ENCODE data around the gene PCDH10.

The PCDH10 gene, protein sequence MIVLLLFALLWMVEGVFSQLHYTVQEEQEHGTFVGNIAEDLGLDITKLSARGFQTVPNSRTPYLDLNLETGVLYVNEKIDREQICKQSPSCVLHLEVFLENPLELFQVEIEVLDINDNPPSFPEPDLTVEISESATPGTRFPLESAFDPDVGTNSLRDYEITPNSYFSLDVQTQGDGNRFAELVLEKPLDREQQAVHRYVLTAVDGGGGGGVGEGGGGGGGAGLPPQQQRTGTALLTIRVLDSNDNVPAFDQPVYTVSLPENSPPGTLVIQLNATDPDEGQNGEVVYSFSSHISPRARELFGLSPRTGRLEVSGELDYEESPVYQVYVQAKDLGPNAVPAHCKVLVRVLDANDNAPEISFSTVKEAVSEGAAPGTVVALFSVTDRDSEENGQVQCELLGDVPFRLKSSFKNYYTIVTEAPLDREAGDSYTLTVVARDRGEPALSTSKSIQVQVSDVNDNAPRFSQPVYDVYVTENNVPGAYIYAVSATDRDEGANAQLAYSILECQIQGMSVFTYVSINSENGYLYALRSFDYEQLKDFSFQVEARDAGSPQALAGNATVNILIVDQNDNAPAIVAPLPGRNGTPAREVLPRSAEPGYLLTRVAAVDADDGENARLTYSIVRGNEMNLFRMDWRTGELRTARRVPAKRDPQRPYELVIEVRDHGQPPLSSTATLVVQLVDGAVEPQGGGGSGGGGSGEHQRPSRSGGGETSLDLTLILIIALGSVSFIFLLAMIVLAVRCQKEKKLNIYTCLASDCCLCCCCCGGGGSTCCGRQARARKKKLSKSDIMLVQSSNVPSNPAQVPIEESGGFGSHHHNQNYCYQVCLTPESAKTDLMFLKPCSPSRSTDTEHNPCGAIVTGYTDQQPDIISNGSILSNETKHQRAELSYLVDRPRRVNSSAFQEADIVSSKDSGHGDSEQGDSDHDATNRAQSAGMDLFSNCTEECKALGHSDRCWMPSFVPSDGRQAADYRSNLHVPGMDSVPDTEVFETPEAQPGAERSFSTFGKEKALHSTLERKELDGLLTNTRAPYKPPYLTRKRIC

GRCh38 chr4:133148690-133149363, at the start of gene PCDH10:
TSS of gene PCDH10 (plus strand) at chr4:133149294. CDS start at chr4:133150141, 847 bp downstream.
- peak; percentile 36 for DNase-seq

GRCh38 chr4:133102043-133102442, 47.1 kb upstream of the PCDH10 start:
- DNase-seq, result no peak

GRCh38 chr4:133102612-133103409, 46.3 kb upstream of the PCDH10 start:
- DNase-seq, result no peak

DNA sequence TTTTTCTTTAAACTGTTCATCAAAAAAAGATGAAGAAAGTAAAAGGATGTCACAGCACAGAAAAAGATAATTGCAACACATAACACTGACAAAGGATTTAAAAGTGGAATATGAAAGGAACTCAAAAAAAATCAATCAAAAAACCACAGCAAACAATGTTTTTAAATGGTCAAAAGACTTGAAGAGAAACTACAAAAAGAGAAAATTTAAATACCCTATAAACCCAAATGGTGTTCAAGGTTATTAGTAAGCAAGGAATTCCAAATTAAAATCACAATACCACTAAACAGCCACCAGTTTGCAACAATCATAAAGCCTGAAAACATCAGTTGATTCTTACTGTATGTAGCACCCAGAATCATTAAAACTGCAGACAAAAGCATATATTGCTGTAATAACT, 36.5 kb upstream of the PCDH10 start:
- DNase-seq, result no peak

- no peak for DNase-seq
Measured at GRCh38 chr4:133124746-133125145, 24.3 kb upstream of the PCDH10 start.

DNA sequence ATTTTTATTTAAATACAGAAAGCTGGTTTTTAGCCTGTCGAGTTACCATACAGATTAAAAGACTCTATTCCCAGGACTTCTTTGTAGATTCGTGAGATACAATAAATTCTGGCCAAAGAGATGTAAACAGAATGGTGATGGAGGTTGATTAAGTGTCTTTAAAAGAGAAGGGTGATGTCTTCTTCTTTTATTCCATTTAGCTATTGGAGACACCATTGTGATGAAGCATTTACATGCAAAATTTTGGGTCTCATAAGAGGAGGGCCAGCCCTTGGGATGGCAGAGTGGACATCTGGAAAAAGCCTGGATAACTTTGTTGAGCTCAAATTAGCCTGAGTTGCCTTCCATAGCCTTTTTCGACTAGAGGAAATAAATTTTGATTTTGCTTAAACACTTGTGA, 21.6 kb upstream of the PCDH10 start:
- no peak for DNase-seq

DNA sequence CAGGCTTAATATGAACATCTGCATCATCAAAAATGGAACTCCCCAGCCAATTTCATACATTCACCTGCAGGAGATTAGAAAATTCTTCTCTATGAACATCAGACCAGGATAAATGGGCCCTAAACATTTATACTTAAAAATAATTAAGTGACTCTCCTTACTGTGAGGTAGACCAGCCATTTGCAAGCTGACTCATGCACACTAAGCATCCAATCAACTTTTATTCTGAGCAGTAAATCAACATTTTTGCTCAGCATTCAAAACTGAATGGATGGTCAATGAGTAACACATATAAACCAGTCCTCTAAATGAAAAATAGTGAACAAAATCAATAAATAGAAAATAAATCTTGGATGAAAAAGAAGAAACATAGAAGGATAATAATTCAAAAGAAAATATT, 19.9 kb upstream of the PCDH10 start:
- DNase-seq, result no peak

DNA sequence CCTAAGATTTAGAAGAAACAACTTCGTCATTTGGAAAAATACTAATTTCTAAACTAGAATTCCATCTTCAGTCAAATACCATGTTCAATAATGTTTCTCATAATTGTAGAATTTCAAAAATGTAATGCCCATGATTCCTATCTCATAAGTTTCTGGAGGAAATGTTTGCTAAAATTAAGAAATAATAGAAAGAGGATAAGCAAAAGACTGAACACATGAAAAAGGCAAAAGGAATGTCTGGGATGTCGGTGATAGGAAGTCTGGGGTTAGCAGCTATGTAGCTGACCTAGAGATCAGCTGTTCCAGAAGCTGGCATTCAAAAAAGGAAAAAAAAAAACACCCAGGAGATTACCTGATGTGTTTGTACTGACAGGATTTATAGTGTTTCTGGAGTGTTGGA, 18.9 kb upstream of the PCDH10 start:
- no peak for DNase-seq

GRCh38 chr4:133131829-133132460, 17.1 kb upstream of the PCDH10 start:
- no peak for DNase-seq

GRCh38 chr4:133136833-133137232, 12.3 kb upstream of the PCDH10 start:
- no peak for DNase-seq

GRCh38 chr4:133137571-133137970, 11.5 kb upstream of the PCDH10 start:
- DNase-seq, result no peak

- no peak for DNase-seq
Measured at GRCh38 chr4:133143775-133144430, 5.2 kb upstream of the PCDH10 start.

- DNase-seq, result no peak
Measured at GRCh38 chr4:133145241-133145640, 3.9 kb upstream of the PCDH10 start.

DNA sequence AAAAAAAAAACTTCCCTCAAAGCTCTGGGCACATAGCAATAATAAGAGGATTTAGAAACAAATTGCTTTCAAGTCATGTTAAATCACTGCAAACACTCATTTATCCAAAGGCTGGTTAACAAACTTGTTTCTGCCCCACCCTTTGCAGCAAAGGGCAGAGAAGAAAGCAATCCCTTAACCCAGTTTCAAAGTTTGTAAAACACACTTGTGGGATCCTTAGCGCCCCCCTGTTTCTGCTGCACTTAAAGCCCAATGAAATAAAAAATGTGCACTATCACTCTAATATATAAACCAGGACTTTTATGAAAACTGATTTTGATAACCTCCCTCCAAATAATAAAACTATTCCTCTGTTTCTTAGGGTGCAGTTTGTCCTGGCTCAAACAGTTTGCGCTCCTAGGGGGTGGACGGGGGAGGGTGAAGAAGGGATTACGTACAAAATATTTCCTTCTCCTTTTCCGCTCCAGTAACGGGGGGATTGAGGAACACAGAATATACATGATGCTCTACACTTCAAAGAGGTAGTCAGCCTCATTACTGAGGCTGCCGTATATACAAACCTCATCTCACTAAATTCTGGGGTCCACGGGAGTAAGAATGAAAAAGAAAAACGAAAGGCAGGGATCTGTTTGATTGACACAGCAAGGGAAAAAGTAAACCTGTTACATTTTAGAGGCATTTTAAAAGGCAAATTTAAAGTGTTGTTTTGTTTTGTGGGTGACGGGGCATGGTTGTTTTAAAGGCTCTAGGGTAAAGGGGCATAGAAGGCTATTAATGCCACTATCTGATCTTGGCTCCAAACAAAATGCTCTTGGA, 3.1 kb upstream of the PCDH10 start:
- DNase-seq, result no peak

GRCh38 chr4:133146574-133147241, 2.4 kb upstream of the PCDH10 start:
- DNase-seq, result peak; percentile 28

GRCh38 chr4:133147286-133147821, 1.7 kb upstream of the PCDH10 start:
- DNase-seq, result no peak

GRCh38 chr4:133147921-133148689, 989 bp upstream of the PCDH10 start:
- DNase-seq, result no peak

- no peak for DNase-seq
Measured at GRCh38 chr4:133149364-133149695, 236 bp downstream of the PCDH10 start.
